H1 (cell line): ENCODE data around the gene NUP133. TPM values are rescaled to one million over a fixed set of nuclear protein-coding genes. Genes with fewer than 3 reads are reported as not detected.
A peak's percentile ranks its signal among the peaks of the same experiment; 100 is the strongest.

ENCODE experiments used
- CTCF ChIA-PET: fragments of 300-600 bp; sonication (Branson Sonifier 250); formaldehyde crosslinking; loops from one replicate; lab custom pipeline; 2021; ENCODE audit not compliant: partially characterized antibody; lab: Charles Lee
- POLR2A ChIA-PET: fragments of 300-600 bp; sonication (Branson Sonifier 250); formaldehyde crosslinking; loops from one replicate; lab custom pipeline; 2021; ENCODE audit warnings: inconsistent platforms; ENCODE audit not compliant: partially characterized antibody; lab: Charles Lee
- DNase-seq, 2 experiments: peaks; one replicate each; pipeline versions ENCODE4 v3.0.0 to v3.0.0-alpha.2; 2010 to 2022; ENCODE audit warnings: low spot score in 2 of 2, low read depth in 1 of 2, mixed read lengths in 1 of 2
- FAIRE-seq: peaks from 2 replicates; lab custom pipeline; 2011; peaks lifted over from hg19 to GRCh38; lab: Jason Lieb, UNC
- H2AFZ ChIP-seq: 2 replicates; pipeline ENCODE4 v1.8.1; 2012; ENCODE audit warnings: low read length, inconsistent platforms
- H2AK5ac ChIP-seq: 2 replicates; pipeline ENCODE4 v1.6.1; 2013; ENCODE audit warnings: low read depth, low read length
- H2BK120ac ChIP-seq: replicated peaks from 2 replicates; pipeline ENCODE3; 2013; ENCODE audit warnings: low read depth, low read length, inconsistent platforms
- H2BK12ac ChIP-seq: 2 replicates; pipeline ENCODE4 v1.6.1; 2013; ENCODE audit warnings: low read depth, low read length
- H2BK15ac ChIP-seq: 2 replicates; pipeline ENCODE4 v1.6.1; 2013; ENCODE audit warnings: low read length
- H2BK20ac ChIP-seq: 2 replicates; pipeline ENCODE4 v1.6.1; 2013; ENCODE audit warnings: low read length
- H2BK5ac ChIP-seq: 2 replicates; pipeline ENCODE4 v1.6.1; 2013; ENCODE audit warnings: low read depth, low read length
- H3K14ac ChIP-seq: 2 replicates; pipeline ENCODE4 v1.6.1; 2013; ENCODE audit warnings: inconsistent platforms; ENCODE audit not compliant: insufficient read length
- H3K18ac ChIP-seq: 2 replicates; pipeline ENCODE4 v1.6.1; 2013; ENCODE audit warnings: low read length; ENCODE audit errors: extremely low read depth
- H3K23ac ChIP-seq: 2 replicates; pipeline ENCODE4 v1.6.1; 2013; ENCODE audit warnings: inconsistent platforms; ENCODE audit not compliant: insufficient read length
- H3K23me2 ChIP-seq: 2 replicates; pipeline ENCODE4 v1.6.1; 2013; ENCODE audit warnings: low read depth, low read length
- H3K27ac ChIP-seq: 2 replicates; pipeline ENCODE4 v1.6.1; 2011; ENCODE audit warnings: low read depth, low read length, inconsistent platforms
- H3K27me3 ChIP-seq, 4 experiments: replicated peaks in 1 of 4; 1 replicate in 1 of 4; 2 replicates in 3 of 4; pipeline versions ENCODE4 v1.6.1 to v1.8.1; 2011 to 2013; ENCODE audit warnings: low read length in 3 of 4, mild to moderate bottlenecking in 3 of 4, inconsistent platforms in 2 of 4, mixed read lengths in 2 of 4, moderate library complexity in 1 of 4; ENCODE audit not compliant: control insufficient read depth in 3 of 4, insufficient read depth in 3 of 4; ENCODE audit errors: extremely low read depth in 1 of 4
- H3K36me3 ChIP-seq, 4 experiments: 2 replicates each; pipeline versions ENCODE4 v1.6.1 to v1.8.1; 2011 to 2013; ENCODE audit warnings: mild to moderate bottlenecking in 4 of 4, low read length in 3 of 4, moderate library complexity in 2 of 4, control low read depth in 1 of 4, inconsistent platforms in 1 of 4; ENCODE audit not compliant: insufficient read depth in 4 of 4, control insufficient read depth in 2 of 4
- H3K4ac ChIP-seq: replicated peaks from 2 replicates; pipeline ENCODE3; 2013; ENCODE audit warnings: low read length, low read depth, mixed read lengths, inconsistent platforms; ENCODE audit not compliant: insufficient read length
- H3K4me1 ChIP-seq, 4 experiments: replicated peaks in 1 of 4; 1 replicate in 1 of 4; 2 replicates in 3 of 4; pipeline versions ENCODE4 v1.6.1 to v1.8.1; 2011 to 2013; ENCODE audit warnings: low read length in 3 of 4, inconsistent platforms in 2 of 4, mixed read lengths in 1 of 4; ENCODE audit not compliant: insufficient read depth in 4 of 4, control insufficient read depth in 3 of 4
- H3K4me2 ChIP-seq, 2 experiments: 2 replicates each; pipeline versions ENCODE4 v1.6.1 to v1.8.1; 2011 to 2013; ENCODE audit warnings: low read depth in 2 of 2, low read length in 2 of 2, control low read depth in 1 of 2, inconsistent platforms in 1 of 2, mild to moderate bottlenecking in 1 of 2; ENCODE audit not compliant: insufficient read depth in 1 of 2
- H3K4me3 ChIP-seq, 4 experiments: fragments of 200-600, 300-600 bp in 1 of 4; sonication (generic), shearing (Covaris generic), sonication (Bioruptor Twin) in 1 of 4; 2 replicates each; pipeline versions ENCODE4 v1.5.1 to v1.8.1; 2011 to 2016; ENCODE audit warnings: low read length in 4 of 4, low read depth in 3 of 4, control low read depth in 2 of 4, inconsistent platforms in 2 of 4, mild to moderate bottlenecking in 2 of 4, mixed read lengths in 1 of 4, moderate library complexity in 1 of 4; ENCODE audit not compliant: insufficient read depth in 2 of 4; ENCODE audit errors: extremely low read depth in 1 of 4
- H3K56ac ChIP-seq: replicated peaks from 2 replicates; pipeline ENCODE3; 2013; ENCODE audit warnings: low read depth, mild to moderate bottlenecking, mixed read lengths, low read length, inconsistent platforms; ENCODE audit not compliant: insufficient read length
- H3K79me1 ChIP-seq: 2 replicates; pipeline ENCODE4 v1.6.1; 2013; ENCODE audit warnings: low read depth, low read length, control low read depth
- H3K79me2 ChIP-seq, 2 experiments: 2 replicates each; pipeline versions ENCODE4 v1.6.1 to v1.8.1; 2012 to 2013; ENCODE audit warnings: low read length in 2 of 2, mild to moderate bottlenecking in 2 of 2, inconsistent platforms in 1 of 2; ENCODE audit not compliant: insufficient read depth in 2 of 2, control insufficient read depth in 1 of 2
- H3K9ac ChIP-seq, 4 experiments: replicated peaks in 1 of 4; 1 replicate in 1 of 4; 2 replicates in 3 of 4; pipeline versions ENCODE4 v1.6.1 to v1.8.1; 2011 to 2013; ENCODE audit warnings: low read depth in 3 of 4, low read length in 3 of 4, control low read depth in 2 of 4, mild to moderate bottlenecking in 2 of 4, moderate library complexity in 2 of 4, inconsistent platforms in 1 of 4; ENCODE audit errors: extremely low read depth in 1 of 4
- H3K9me3 ChIP-seq, 2 experiments: 2 replicates each; pipeline versions ENCODE4 v1.6.1 to v1.8.1; 2012 to 2013; ENCODE audit warnings: mild to moderate bottlenecking in 2 of 2, moderate library complexity in 2 of 2, control low read depth in 1 of 2, inconsistent platforms in 1 of 2, low read depth in 1 of 2, low read length in 1 of 2, mixed read lengths in 1 of 2; ENCODE audit not compliant: insufficient read depth in 2 of 2
- H4K20me1 ChIP-seq, 2 experiments: replicated peaks in 1 of 2; 2 replicates each; pipeline versions ENCODE3 to v1.8.1; 2011 to 2013; ENCODE audit warnings: inconsistent platforms in 2 of 2, low read length in 2 of 2, mild to moderate bottlenecking in 1 of 2; ENCODE audit not compliant: insufficient read depth in 2 of 2, control insufficient read depth in 1 of 2
- H4K5ac ChIP-seq: 2 replicates; pipeline ENCODE4 v1.6.1; 2013; ENCODE audit warnings: low read length, low read depth, mixed read lengths, inconsistent platforms; ENCODE audit not compliant: insufficient read length
- H4K8ac ChIP-seq: 2 replicates; pipeline ENCODE4 v1.8.0; 2013; ENCODE audit warnings: mild to moderate bottlenecking, moderate library complexity, low read length, inconsistent platforms; ENCODE audit not compliant: insufficient read depth; ENCODE audit errors: extremely low read depth
- H4K91ac ChIP-seq: replicated peaks from 2 replicates; pipeline ENCODE3; 2013; ENCODE audit warnings: low read length, mixed read lengths, inconsistent platforms; ENCODE audit not compliant: insufficient read length
- BACH1 ChIP-seq: IDR thresholded peaks from 2 replicates; pipeline ENCODE4 v1.6.1; 2012; ENCODE audit warnings: low read length, improper control_type of control experiment
- BRCA1 ChIP-seq: IDR thresholded peaks from 2 replicates; pipeline ENCODE4 v1.6.1; 2012; ENCODE audit warnings: low read depth, low read length, improper control_type of control experiment
- CEBPB ChIP-seq: IDR thresholded peaks from 2 replicates; pipeline ENCODE4 v1.6.1; 2012; ENCODE audit warnings: low read depth, low read length
- KDM4A ChIP-seq: IDR thresholded peaks from one replicate; pipeline ENCODE4 v1.7.1; 2012; ENCODE audit warnings: low read depth, mild to moderate bottlenecking, moderate library complexity, low read length, inconsistent platforms; ENCODE audit not compliant: severe bottlenecking
- KDM5A ChIP-seq: fragments of 200-600 bp; IDR thresholded peaks from 2 replicates; pipeline ENCODE4 v1.7.1; 2012; ENCODE audit warnings: mild to moderate bottlenecking, low read length, inconsistent platforms, mixed read lengths
- MAFK ChIP-seq: IDR thresholded peaks from 2 replicates; pipeline ENCODE4 v1.6.1; 2012; ENCODE audit warnings: low read depth, mild to moderate bottlenecking, improper control_type of control experiment, low read length
- NANOG ChIP-seq: IDR thresholded peaks from 2 replicates; pipeline ENCODE4 v1.6.1; 2011; ENCODE audit warnings: low read length, low read depth, mild to moderate bottlenecking, inconsistent platforms; ENCODE audit not compliant: insufficient read depth, poor library complexity, severe bottlenecking
- PHF8 ChIP-seq: fragments of 200-600 bp; sonication (generic); conservative IDR thresholded peaks from 2 replicates; pipeline ENCODE4 v1.7.1; 2012; ENCODE audit warnings: low read depth, mild to moderate bottlenecking, inconsistent platforms, low read length, moderate library complexity
- RBBP5 ChIP-seq: IDR thresholded peaks from 2 replicates; pipeline ENCODE4 v1.7.1; 2012; ENCODE audit warnings: low read depth, mild to moderate bottlenecking, inconsistent platforms, low read length, moderate library complexity, borderline replicate concordance
- RNF2 ChIP-seq: fragments of 200-900, 300-1000 bp; sonication (generic); IDR thresholded peaks from 2 replicates; pipeline ENCODE4 v1.7.1; 2016; ENCODE audit warnings: borderline replicate concordance, low read depth, mild to moderate bottlenecking, antibody characterized with exemption, low read length; ENCODE audit not compliant: poor library complexity, severe bottlenecking; ENCODE audit errors: missing control alignments
- SAP30 ChIP-seq: fragments of 300-600 bp; sonication (generic); IDR thresholded peaks from 2 replicates; pipeline ENCODE4 v1.7.1; 2012; ENCODE audit warnings: low read length, moderate library complexity, mild to moderate bottlenecking, inconsistent platforms; ENCODE audit not compliant: insufficient read depth, insufficient replicate concordance
- SIRT6 ChIP-seq: IDR thresholded peaks from one replicate; pipeline ENCODE4 v1.7.1; 2012; ENCODE audit warnings: low read length, inconsistent platforms
- TAF7 ChIP-seq: optimal IDR thresholded peaks from 2 replicates; pipeline ENCODE3; 2011; ENCODE audit warnings: low read depth, mild to moderate bottlenecking, inconsistent platforms, low read length, moderate library complexity, borderline replicate concordance
- WGBS, 2 experiments: shearing (Covaris generic) in 1 of 2; methylation state at CpG; one replicate each; pipeline versions ENCODE4 v1.1.6 to v1.1.7; 2013 to 2015; ENCODE audit warnings: low lambda C conversion rate in 2 of 2, mixed read lengths in 2 of 2, inconsistent platforms in 1 of 2, low coverage in 1 of 2, missing lambda C conversion rate in 1 of 2; ENCODE audit not compliant: insufficient replicate concordance in 2 of 2, insufficient coverage in 1 of 2, insufficient read length in 1 of 2; ENCODE audit errors: extremely low coverage in 1 of 2, missing lambda C conversion rate in 1 of 2; 5-methylcytosine and 5-hydroxymethylcytosine counted together
- polyA plus RNA-seq, 7 experiments: library from polyadenylated mRNA; depleted of rRNA in 3 of 7; stranded (reverse) in 5 of 7; unstranded in 2 of 7; fragments of >200 nt in 5 of 7; fragments of 200-250 nt in 2 of 7; gene quantifications; 1 replicate in 5 of 7; 2 replicates in 1 of 7; 4 replicates in 1 of 7; pipeline versions ENCODE4 v1.2.1 to v1.2.3, GENCODE V29; 2011 to 2013; ENCODE audit warnings: missing spikeins in 2 of 7, mixed read lengths in 2 of 7
- total RNA-seq: library from RNA; stranded (reverse); fragmentation: NEBNext Ultra II Directional; extraction: Animal tissue kit (Norgen Biotek cat#: 25700); gene quantifications from 2 replicates; pipeline ENCODE4 v1.2.1, GENCODE V29; 2021

Gene NUP133
- total and polyA plus RNA-seq, 2 of the 8 experiments (the other 6 are each of a cell fraction or from before 2014, with no cell fraction given), result 20.6 to 72.1 TPM

DNA sequence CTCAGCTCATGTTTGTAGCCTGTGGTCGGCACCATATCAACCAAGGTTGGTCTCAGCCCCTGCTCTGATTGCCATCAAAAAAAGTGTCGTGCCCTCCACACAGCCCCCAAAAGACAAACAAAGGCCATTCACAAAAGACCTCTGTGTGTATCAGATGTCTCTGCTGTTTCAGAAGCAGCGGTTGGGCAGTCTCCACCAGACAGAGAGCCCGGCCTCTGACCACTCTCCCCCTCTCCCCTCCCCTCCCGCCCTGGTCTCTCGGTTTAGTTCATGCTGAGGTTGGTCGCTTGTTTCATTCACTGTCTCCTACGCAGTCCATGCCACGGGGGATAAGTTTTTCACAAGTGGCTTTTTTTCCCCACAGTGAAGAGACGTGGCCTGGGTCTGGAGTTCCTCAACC lies 101.3 kb downstream of the NUP133 start:
- Histone ChIP-seq H3K4me1 (peaks cover 16 to 39% (median 26%) of the 10 kb centered on the region in 4 experiments), H3K18ac (peak overlapping the region; percentile 62; the same call in 1 of the 2 replicates), H3K27ac (no peak overlapping the region), H3K79me1 (no peaks in the 10 kb centered on the region), H3K36me3 (no peaks in the 10 kb centered on the region), H3K79me2 (no peaks in the 10 kb centered on the region), H3K4ac (no peak overlapping the region), H4K5ac (no peak overlapping the region), H2AFZ (peak overlapping the region; percentile 34; the same call in 1 of the 2 replicates), H4K8ac (no peak overlapping the region), H2BK15ac (no peak overlapping the region), H4K20me1 (no peaks in the 10 kb centered on the region), H3K56ac (no peak overlapping the region), H3K27me3 (peaks cover 13 to 44% (median 40%) of the 10 kb centered on the region in 4 experiments), H3K9ac (no peak overlapping the region; a peak in 1 of 7 replicates), H3K23me2 (peaks cover 11% of the 10 kb centered on the region; the same call in 1 of the 2 replicates), H2BK5ac (no peak overlapping the region), H2BK120ac (no peak overlapping the region), H2BK20ac (no peak overlapping the region), H3K9me3 (no peaks in the 10 kb centered on the region), H3K4me3 (peak overlapping the region; percentile 43 to 70 (median 59)), H4K91ac (no peak overlapping the region), H2BK12ac (0 out of 2 replicates have a peak overlapping the region, but pooled peaks have one; percentile 9), H3K23ac (no peak overlapping the region), H3K14ac (no peak overlapping the region), H3K4me2 (peak overlapping the region; percentile 97 to 99), H2AK5ac (no peak overlapping the region)
- WGBS, 2 experiments, result 27% methylated on average over 4 of the region's 10 CpGs; no CpG with 5 or more reads in 1 of the 2 experiments
- POLR2A ChIA-PET, result interaction anchor here (0.6 to 6.9 kb wide), 5 partner anchors 16 to 64 kb away, joined by 3 to 48 read pairs (median 3); partner anchors contain the start of genes ACTA1 and CCSAP
- peak; percentile 7 for FAIRE-seq
- CTCF ChIA-PET, result interaction anchor here (0.6 to 5.1 kb wide), 6 partner anchors 9 to 753 kb away, joined by 3 to 47 read pairs (median 6); no protein-coding TSS in a partner anchor
- DNase-seq, result no peak
- TF ChIP-seq RBBP5 (no peak), KDM5A (no peak), SAP30 (no peak), BRCA1 (no peak), SIRT6 (no peak), TAF7 (no peak), KDM4A (no peak), RNF2 (no peak), MAFK (no peak), NANOG (no peak), PHF8 (no peak), CEBPB (no peak), BACH1 (no peak)
